Stimulated activated CD8-positive, alpha-beta memory T cell treated with anti-CD3 and anti-CD28 coated beads, Interleukin-15, amount 100 ng/mL, for 4 hours (primary cell): ENCODE data around the gene CDC37L1.
"Not testable (repeated sequence)": the region's sequence is repeated elsewhere in the genome, so short reads cannot be mapped to it uniquely, and the experiment has no call there.

Experiments
- DNase-seq, 2 donors: peaks; one replicate each; pipeline ENCODE4 v3.0.0-alpha.2; 2020; ENCODE audit warnings: low read depth in 2 of 2

CDC37L1 gene

DNA sequence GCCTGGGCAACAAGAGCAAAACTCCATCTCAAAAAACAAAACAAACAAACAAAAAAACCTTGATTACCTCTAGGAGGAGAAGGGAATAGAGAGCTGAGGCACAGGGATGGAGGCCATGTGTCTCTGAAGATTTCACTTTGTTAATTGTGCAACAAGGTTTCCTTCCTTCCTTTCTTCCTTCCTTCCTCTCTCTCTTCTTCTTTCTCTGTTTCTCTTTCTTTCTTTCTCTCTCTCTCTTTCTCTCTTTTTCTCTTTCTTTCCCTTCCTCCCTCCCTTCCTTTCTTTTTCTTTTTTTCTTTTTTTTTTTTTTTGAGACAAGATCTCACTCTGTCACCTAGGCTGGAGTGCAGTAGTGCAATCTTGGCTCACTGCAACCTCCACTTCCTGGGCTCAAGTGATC is 75.2 kb downstream of the CDC37L1 start:
- DNase-seq = not testable (repeated sequence)

DNA sequence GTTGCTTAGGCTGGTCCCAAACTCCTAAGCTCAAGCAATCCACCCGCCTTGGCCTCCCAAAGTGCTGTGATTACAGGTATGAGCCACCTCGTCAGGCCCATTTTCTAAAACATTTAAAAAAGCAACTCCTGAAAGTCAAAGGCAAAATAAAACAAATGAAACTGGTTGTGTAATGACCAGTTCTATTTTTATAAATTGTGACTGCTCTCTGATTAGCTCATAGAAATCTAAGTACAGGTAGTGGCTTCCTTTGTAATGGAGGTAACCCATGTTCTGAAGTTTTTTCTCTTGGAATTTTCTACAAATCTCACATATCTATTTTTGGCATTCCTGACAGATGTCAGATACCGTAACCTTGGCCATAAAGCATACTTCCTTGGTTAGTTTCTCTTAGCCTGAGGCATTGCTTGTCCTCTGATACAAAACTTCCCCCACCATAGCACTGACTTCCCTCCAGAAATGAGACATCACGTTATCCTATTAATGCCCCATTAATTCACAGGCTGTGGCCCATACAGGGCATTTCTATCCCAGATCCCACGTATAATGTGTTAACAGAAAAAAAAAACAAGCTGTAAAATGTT is 75.7 kb downstream of the CDC37L1 start:
- DNase-seq = no peak

DNA sequence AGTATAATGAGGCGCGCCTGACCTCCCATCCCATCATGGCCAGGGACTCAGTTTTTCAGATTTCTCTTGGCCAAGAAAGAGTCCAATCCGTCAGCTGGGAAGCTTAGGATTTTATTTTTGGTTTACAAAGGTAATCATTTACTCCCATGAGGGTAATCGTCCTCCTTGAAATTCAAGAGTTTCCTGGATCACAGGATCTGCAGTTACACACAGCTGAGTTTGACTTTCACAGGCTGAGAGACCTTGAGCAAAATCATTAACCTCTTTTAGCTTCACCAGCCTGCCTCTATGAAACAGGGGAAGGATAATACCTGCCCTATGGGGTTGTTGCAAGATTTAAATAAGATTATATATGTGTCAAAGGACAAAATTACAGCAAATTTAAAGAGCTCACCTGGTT is 77.1 kb downstream of the CDC37L1 start:
- no peak for DNase-seq
